ENCODE measurements around the gene RBBP8NL.

The RBBP8NL gene

DNA sequence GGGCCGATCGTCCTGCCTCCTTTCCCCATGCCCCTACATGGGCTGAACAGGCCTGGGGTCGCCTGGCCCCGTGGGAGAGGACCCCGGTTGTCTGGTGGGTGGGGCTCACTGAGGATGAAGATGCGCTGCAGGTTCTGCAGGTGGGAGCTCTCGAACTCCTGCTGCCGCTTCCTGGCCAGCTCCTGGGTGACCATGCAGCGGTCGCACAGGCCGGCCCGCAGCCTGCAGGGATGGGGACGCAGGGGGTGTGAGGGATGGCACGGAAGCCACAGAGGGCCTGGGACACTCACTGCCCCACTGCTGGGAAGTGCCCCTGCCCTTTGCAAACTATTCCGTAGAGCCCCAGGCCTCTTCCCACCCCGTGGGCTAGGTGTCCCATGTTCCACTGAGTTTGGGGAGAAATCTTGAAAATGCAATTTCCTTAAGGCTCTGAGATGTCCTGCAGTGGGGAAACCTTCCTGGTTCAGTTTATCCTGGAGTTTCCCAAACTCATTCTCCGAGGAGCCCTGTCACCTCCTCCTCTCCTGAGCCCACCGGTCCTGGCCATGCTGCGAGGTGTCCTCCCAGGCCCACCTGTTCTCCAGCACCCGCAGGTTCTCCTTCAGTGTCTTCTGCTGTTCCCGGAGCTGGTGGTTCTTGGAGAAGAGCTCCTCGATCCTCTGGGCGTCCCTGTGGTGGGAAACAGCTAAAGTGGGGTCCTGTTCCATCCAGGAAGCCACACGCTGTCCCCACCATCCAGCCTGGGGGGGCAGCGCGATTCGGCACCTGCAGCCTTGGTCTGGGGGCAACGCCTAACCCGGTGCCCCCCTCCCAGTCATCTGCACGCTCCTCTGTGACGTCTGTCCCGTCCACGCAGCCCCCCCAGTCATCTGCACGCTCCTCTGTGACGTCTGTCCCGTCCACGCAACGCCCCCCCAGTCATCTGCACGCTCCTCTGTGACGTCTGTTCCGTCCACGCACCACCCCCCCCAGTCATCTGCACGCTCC lies 10.4 kb downstream of the RBBP8NL start:
- FAIRE-seq, result no peak
- DNase-seq (ENCODE audit: insufficient read length), result no peak
- TF ChIP-seq POLR2AphosphoS5 (IDR thresholded peaks at IDR 0.05; ENCODE audit: low read depth, low read length), result no peak
- TF ChIP-seq TAF1 (IDR thresholded peaks at IDR 0.05; ENCODE audit: borderline replicate concordance, low read depth, low read length), result no peak
- no peak for TF ChIP-seq POLR2A (IDR thresholded peaks at IDR 0.05; ENCODE audit: low read depth, low read length)

DNA sequence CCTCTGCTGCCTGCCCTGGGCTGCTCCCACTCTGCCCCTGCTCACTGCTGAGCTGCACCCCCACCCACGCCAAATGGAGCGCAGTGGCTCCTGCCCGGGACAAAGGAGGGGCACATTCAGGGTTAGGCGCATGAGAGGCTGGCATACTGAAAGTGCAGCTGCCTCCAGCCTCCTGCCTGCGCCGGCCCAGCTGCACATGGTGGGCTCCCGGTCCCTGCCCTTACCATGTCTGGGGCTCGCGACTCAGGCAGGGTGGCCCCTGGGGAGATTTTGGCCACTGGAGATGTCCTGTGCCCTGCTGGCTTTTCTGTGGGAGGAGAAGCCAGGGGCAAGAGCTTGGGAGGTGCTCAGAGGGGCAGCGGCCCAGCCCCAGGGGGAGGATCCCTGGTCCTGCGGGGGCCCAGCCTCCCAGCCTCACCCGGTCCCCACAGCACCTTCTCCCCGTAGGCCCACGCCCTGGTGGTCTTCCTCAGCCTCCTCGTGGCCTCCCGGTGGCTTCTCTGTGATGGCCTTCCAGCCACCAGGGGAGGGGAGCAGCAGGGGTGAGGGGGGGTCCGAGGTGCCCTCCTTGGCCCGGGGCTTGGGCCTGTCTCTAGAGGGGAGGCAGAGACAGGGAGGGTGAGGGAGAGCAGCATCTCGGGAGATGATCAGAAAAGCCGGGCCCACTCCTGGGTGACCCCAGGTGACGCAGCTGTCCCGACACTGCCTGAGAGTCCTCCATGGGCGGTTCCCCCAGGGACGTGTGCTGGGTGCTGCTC lies 11.8 kb downstream of the RBBP8NL start:
- TF ChIP-seq TAF1 (IDR thresholded peaks at IDR 0.05; ENCODE audit: borderline replicate concordance, low read depth, low read length), result no peak
- TF ChIP-seq POLR2AphosphoS5 (IDR thresholded peaks at IDR 0.05; ENCODE audit: low read depth, low read length), result no peak
- no peak for TF ChIP-seq POLR2A (IDR thresholded peaks at IDR 0.05; ENCODE audit: low read depth, low read length)
- no peak for FAIRE-seq

DNA sequence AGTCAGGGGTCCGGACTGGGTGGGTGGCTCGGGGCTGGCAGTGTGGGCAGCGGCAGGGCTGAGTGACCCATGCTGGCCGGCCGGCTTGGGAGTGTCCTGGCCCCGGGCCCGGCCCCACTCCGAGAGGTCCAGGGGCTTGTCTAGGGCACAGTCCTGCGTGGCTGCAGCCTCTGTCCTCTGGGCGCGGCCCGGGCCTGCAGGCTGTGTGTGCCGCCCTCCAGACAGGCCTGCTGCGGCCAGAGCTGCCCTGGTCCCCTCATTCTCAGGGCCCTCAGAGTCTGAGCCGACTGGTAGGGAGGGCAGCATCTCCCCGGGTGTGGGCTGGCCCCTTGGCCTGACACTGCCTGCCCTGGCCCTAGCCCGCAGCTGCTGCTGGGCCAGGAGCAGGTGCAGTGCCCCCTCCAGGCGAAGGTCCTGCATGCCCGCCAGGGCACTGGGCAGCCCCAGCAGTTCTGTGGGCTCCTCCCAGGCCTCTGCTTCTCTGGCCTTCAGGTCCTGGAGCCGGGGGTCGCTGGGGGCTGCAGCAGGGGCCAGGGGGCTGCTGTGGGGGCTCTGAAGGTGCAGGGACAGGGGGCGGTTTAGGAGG lies 13.3 kb downstream of the RBBP8NL start:
- no peak for FAIRE-seq
- no peak for DNase-seq (ENCODE audit: insufficient read length)
- no peak for TF ChIP-seq TAF1 (IDR thresholded peaks at IDR 0.05; ENCODE audit: borderline replicate concordance, low read depth, low read length)
- TF ChIP-seq POLR2A (IDR thresholded peaks at IDR 0.05; ENCODE audit: low read depth, low read length), result no peak
- TF ChIP-seq POLR2AphosphoS5 (IDR thresholded peaks at IDR 0.05; ENCODE audit: low read depth, low read length), result no peak

More for the DNA sequence above, 11.8 kb downstream of the RBBP8NL start:
- DNase-seq (ENCODE audit: insufficient read length), result no peak

DNA sequence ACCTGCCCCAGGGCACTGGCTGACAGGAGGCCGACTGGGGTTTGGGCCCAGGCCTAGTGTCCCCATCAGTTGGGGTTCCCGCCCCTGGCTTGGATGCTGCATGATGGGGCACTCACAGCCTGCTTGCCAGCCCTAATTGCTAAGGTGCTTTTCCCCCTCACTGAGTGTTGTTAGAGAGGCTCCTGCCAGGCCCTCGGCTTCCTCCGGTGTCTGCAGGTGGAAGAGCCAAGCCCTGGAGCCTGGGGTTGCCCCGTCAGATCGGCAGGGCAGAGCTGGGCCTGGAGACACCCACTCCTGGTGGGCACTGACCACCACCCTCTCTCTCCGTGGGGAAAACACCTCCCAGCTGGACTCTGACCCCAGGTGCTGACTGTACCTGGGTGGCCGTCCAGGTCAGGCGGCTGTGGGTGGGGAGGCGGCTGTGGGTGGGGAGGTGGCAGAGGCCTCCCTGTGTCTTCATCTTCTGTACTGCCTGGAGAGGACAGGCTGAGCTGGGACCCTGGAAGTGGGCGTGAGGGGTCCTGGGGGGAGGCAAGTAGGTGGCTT lies 14.2 kb downstream of the RBBP8NL start:
- no peak for FAIRE-seq
- TF ChIP-seq TAF1 (IDR thresholded peaks at IDR 0.05; ENCODE audit: borderline replicate concordance, low read depth, low read length), result no peak
- no peak for TF ChIP-seq POLR2AphosphoS5 (IDR thresholded peaks at IDR 0.05; ENCODE audit: low read depth, low read length)
- no peak for TF ChIP-seq POLR2A (IDR thresholded peaks at IDR 0.05; ENCODE audit: low read depth, low read length)
- DNase-seq (ENCODE audit: insufficient read length), result no peak

DNA sequence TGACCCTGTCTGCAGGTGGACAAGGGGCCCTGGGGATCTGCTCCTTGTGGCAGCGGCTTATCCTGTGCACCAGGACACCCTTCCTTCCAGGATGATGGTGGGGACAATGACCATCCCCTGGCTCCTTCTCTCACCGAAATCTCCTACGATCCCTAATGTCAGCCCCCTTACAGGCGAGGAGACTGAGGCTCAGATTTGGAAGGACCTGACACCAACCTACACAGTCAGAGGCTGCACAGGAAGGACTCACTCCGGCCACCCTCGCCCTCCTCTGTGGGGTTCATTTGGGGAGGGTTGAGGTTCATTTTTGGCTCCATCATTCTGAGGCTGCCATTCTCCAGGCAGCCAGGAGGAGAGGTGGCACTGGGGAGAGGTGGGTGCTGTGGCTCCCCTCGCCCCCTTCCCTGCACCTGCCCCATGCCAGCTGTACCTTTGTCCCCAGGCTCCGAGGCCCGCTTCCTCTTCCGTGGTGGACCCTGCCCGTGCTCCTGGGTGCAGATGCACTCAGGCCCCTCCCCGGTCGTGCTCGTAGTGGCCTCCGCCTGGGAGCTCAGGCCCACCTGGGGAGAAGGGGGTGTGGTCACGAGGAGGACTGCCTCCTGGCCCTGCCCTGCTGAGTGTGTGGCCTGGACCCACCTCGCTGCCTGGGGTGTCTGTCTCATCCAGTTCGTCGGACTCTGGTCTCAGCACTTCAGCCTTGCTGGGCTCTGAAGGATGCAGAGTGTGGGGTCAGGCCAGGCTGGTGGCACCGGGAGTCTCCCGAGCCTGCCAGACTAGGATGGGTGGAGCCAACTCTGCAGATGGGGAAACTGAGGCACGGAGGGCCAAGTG lies 14.9 kb downstream of the RBBP8NL start:
- TF ChIP-seq POLR2A (IDR thresholded peaks at IDR 0.05; ENCODE audit: low read depth, low read length), result no peak
- TF ChIP-seq TAF1 (IDR thresholded peaks at IDR 0.05; ENCODE audit: borderline replicate concordance, low read depth, low read length), result no peak
- TF ChIP-seq POLR2AphosphoS5 (IDR thresholded peaks at IDR 0.05; ENCODE audit: low read depth, low read length), result no peak
- FAIRE-seq, result no peak
- no peak for DNase-seq (ENCODE audit: insufficient read length)

DNA sequence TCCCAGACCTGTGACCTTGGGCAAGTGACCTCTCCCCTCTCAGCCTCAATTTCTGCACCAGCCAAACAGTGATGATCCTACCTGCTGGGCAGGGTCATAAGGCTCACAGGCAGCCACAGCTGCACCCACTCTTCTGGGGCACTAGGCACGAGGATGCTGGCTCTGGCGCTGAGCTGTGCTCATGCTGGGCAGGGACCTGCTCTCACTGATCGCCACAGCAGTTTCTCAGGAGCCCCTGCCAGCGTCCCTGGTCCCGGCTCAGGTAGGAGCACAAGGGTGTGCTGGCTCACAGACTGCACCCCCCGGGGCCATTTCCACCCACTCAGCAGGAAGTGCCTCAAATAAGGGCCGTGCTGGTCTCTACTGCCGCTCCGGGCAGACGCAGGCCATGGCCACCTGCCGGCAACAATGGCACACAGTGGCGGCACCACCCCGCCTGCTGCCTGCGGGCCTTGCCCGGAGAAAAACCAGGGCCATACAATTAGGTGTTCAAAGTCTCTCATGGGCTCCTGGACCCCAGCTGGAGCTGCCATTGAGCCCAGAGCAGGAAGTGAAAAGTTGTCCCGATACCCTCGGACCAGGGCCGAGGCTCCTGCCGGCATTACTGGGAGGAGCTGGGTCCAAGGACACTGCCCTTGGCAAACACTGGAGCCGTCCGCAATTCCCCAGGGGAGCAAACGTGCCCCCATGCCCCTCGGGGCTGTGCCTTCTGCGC lies 15.7 kb downstream of the RBBP8NL start:
- FAIRE-seq, result no peak
- TF ChIP-seq POLR2AphosphoS5 (IDR thresholded peaks at IDR 0.05; ENCODE audit: low read depth, low read length) (no peak), TAF1 (IDR thresholded peaks at IDR 0.05; ENCODE audit: borderline replicate concordance, low read depth, low read length) (no peak), POLR2A (IDR thresholded peaks at IDR 0.05; ENCODE audit: low read depth, low read length) (no peak)

DNA sequence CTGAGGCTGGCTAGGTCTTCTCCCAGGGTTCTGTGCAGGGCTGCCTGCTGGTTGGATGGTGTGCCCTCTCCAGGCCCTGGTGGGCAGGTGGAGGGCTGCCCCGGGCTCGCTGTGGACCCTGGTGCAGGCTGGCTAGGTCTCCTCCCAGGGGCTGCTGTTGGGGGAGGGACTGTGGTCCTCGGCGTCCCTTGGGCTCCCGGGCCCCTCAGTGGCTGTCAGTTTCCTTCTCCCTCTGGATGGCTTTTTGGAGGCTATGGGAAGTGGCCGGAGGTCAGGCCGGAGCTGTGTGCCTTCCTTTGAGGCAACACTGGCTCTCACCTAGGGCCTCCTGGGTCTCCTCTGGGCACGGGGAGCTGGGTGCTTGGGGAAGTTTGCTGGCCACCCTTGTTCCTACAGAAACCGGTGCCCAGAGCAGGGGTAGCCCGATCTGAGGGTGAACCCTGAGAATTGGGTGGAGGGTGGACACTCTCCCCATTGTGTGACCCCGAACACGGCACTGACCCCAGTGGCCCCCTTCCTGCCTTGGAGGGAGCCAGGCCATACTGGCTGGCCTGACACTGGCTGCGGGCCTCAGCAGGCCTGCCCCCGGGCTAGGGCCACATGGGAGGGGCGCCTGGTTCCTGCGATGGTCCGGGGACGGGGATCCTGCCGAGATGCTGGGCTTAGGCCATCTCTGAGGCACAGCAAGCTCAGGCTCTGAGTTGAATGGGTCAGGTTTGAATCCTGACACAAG lies 16.4 kb downstream of the RBBP8NL start:
- DNase-seq (ENCODE audit: insufficient read length) (no peak), FAIRE-seq (no peak)
- TF ChIP-seq TAF1 (IDR thresholded peaks at IDR 0.05; ENCODE audit: borderline replicate concordance, low read depth, low read length) (no peak), POLR2A (IDR thresholded peaks at IDR 0.05; ENCODE audit: low read depth, low read length) (no peak)

More for the DNA sequence above, 15.7 kb downstream of the RBBP8NL start:
- no peak for DNase-seq (ENCODE audit: insufficient read length)

DNA sequence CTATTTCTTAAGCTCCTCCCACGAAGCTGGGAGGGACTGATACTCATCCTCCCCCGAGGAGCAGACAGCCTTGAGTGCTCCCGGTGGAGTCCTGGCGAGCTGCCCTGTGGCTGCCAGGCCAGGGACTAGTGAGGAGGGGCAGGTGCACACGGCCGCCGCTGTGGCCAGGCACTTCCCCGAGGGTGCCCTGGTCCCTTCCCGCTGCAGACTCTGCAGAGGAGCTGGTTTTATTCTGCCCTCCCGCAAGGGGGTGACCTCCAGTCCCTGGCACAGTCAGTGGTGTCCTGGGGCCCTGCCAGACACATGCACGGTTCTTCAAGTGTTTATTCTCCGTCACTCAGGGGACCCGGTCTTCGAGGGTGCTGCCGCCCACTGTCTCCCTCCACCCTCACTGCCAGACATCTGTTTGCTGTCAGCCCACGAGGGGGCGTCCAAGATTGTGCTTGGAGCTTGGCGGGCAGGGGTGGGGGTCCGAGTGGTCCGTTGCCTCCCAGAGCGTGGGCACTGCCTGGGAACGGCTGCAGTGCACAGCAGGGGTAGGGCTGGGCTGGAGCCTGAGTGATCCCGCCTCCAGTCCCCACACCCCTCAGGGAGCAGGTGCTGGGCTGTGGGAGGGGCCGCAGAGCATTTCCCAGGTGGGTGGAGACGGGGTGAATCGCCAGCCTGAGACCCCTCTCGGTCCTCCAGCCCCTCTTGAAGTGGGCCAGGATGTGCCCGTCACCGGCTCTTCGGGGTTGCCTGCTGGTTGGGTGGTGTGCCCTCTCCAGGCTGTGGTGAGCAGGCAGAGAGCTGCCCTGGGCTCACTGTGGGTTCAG lies 17.2 kb downstream of the RBBP8NL start:
- DNase-seq (ENCODE audit: insufficient read length) (peak; percentile 58), FAIRE-seq (no peak)
- no peak for TF ChIP-seq POLR2AphosphoS5 (IDR thresholded peaks at IDR 0.05; ENCODE audit: low read depth, low read length)

All from GM12892 (cell line).